OCI-LY1 (cell line): ENCODE measurements around the gene GAL3ST1.

ENCODE experiments used
- EZH2 ChIP-seq: fragments of 200-600 bp; sonication (generic), shearing (Covaris generic); IDR thresholded peaks from 2 replicates; pipeline ENCODE4 v1.8.0; 2017; ENCODE audit warnings: borderline replicate concordance, mixed run types, mild to moderate bottlenecking, antibody characterized with exemption, low read length, moderate library complexity, mixed read lengths
- TF ChIP-seq, protein P1 (sequence below): fragments of 200-600 bp; sonication (generic), shearing (Covaris generic); IDR thresholded peaks from 2 replicates; pipeline ENCODE4 v1.5.1; 2017; ENCODE audit warnings: mild to moderate bottlenecking, antibody characterized with exemption, low read length, moderate library complexity, mixed read lengths

DNA sequence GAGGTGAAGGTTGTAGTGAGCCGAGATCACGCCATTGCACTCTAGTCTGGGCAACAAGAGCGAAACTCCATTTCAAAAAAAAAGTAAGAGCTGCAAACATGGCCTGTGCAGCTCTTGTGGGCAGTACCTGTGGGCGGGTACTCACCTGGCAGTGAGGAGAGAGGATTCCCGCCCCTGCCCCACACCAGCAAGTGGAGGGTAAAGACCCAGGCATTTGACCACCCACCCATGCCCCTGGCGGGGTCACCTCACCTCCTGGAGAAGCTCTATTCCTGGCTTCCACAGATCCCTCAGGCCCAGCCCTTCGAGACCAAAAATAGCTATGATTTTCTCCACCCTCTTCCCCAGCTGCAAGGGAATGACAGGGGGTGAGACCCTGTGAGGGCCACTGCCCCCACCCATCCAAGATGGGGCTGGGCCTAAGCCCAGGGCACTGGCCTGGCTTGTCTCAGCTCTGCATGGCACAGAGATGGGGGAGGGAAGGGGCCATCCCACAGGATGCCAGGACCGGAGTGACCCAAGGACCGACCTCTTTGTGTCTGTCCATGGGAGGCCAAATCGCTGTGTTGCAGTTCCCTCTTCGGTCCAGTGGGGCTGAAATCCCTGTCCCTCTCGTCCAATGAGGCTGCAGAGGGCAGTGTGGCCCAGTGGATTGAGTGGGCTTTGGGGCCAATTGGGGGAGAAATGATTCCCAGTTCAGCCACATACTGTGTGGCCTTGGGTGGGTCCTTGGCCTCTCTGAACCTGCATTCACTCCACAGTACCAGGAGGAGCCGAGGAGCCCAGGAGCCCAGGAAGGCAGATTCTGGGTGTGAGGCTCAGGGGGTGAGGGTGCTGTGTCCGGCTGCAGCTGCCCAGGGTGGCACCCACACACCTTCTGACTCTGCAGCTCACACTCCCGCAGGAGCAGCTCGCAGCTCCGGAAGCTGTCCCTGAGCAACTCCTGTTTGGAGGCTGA lies 42.5 kb downstream of the GAL3ST1 start:
- TF ChIP-seq, protein P1, sequence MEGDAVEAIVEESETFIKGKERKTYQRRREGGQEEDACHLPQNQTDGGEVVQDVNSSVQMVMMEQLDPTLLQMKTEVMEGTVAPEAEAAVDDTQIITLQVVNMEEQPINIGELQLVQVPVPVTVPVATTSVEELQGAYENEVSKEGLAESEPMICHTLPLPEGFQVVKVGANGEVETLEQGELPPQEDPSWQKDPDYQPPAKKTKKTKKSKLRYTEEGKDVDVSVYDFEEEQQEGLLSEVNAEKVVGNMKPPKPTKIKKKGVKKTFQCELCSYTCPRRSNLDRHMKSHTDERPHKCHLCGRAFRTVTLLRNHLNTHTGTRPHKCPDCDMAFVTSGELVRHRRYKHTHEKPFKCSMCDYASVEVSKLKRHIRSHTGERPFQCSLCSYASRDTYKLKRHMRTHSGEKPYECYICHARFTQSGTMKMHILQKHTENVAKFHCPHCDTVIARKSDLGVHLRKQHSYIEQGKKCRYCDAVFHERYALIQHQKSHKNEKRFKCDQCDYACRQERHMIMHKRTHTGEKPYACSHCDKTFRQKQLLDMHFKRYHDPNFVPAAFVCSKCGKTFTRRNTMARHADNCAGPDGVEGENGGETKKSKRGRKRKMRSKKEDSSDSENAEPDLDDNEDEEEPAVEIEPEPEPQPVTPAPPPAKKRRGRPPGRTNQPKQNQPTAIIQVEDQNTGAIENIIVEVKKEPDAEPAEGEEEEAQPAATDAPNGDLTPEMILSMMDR = no peak
- no peak for TF ChIP-seq EZH2
